HS-5 (cell line): ENCODE measurements around the gene RABEP1.
"Not testable (repeated sequence)": the region's sequence is repeated elsewhere in the genome, so short reads cannot be mapped to it uniquely, and the experiment has no call there.

Experiments
- DNase-seq: peaks from one replicate; pipeline ENCODE4 v3.0.0-alpha.2; 2012; ENCODE audit warnings: low read depth

RABEP1 gene

DNA sequence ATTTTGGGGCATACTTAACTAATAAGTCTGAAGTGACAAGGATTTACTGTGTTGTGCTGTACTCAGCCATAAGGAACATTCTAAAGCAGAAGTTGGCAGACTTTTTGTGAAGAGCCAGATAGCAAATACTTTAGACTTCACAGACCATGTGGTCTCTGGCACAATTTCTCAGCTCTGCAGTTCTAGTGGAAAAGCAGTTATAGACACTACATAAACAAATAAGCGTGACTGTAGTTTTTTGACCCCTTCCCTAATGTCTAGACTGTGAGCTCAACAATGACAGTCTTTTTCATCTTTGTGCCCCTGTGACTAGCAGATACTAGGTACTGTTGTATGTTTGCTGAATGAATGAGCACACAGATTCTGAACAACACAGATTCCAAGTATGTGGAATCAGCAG, 142.8 kb downstream of the RABEP1 start:
- no peak for DNase-seq

DNA sequence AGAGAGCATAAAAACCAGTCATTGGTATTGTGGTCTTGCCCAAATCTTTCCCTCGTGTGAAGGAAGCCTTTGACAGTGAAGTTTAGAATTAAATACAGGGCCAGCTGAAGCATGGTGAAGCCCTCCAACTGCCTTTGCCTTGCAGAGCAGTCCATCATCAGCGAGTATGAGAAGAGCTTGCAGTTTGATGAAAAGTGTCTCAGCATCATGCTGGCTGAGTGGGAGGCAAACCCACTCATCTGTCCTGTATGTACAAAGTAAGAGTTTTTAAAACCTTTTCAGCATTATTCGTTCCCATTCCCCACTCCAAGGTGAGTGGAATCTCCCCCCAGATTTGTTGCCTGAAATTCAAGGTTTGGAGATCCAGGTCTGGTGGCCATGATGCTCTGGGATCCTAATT, 143.7 kb downstream of the RABEP1 start:
- DNase-seq: no peak

DNA sequence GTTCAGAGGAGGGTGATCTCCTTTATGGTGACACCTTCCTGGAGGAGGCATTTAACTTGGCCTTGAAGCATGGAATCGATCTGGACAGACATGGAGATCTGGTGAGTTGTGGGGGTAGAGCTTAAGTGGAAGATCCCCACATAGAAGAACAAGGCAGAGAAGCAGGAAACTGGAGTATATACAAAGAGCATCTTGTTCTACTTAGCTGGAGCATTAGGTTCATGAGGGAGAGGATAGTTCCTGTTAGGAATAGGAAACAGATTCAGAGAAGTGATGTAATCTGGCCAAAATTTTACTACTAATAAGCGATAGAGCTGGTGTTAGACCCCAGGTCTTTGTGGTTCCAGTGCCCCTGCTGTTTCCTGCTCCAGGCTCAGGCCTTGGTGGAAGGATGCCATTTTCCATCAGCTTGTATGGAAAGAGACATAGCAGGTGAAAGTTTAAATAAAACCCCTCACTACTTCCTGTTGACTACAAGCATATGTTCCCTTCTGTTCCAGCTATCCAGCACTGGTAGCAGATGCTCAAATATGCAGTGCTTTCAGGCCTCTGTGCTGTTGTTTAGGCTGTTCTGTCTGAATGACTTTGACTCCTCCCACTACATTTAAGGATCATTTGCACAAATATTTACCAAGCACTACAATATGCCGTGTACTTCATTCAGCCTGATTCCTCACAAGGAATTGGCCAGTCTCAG, 147.3 kb downstream of the RABEP1 start:
- DNase-seq: no peak

DNA sequence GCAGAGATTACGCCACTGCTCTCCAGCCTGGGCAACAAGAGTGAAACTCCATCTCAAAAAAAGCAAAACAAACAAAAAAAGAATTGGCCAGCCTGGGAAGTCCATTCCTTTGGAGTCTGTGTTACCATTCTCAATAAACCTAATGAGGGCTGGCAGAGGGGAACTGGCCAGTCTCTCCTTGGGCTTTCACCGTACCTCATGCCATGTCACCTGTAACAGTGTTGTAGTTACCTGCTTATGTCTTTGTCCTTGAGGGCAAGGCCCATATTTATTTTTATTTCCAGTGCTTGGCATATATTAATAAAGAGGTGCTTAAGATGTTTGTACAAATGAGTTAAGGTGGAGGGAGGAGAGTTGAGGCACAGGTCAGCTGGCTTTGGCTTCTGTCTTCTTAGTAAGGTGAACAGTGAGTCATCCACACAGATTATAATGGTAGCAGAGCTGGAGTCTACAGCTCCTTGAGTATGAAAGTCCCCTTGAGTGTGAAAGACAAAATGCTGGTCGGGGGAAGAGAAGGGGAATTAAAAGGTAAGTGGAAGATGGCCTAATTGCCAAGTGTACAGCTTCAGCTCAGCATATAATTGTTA, 148.4 kb downstream of the RABEP1 start:
- no peak for DNase-seq

DNA sequence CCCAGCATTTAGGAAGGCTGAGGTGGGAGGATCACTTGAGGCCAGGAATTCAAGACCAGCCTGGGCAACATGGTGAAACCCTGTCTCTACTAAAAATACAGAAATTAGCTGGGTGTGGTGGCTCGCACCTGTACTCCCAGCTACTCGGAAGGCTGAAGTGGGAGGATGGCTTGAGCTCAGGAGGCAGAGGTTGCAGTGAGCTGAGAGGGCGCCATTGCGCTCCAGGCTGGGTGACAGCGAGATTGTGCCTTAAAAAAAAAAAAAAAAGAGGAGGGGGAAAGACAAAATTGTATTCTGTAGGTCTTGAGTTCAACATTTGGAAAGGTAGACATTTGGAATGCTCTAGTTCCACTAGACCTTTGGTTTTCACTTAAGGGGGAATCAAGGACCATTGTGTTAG, 149.2 kb downstream of the RABEP1 start:
- DNase-seq: not testable (repeated sequence)

DNA sequence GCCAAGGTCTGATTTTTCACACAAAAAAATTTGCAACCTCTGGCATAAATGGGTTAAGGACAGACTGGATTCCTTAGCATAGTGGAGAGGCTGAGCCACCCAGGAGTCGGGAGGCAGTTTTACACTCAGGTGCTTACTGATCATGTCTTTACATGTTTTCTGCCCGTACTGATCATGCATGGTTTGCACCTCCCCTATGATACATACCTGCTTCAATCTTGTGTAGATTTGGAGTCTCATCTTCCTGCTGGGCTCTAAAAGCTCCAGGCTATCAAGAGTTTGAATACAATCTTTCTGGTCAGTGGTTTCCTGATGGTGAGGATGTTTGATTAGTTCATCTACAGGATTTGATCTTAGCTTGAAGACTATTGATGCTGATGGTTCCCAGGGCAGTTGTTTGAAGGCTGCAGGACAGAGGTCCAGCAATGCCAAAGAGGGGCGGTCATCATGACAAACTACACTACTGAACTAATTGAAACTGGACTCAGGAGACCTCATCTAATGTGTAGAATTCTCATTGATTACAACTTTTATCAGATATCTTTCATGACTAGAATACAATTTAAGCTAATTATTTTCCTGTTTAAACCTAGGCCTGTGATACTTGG, 150.0 kb downstream of the RABEP1 start:
- no peak for DNase-seq

DNA sequence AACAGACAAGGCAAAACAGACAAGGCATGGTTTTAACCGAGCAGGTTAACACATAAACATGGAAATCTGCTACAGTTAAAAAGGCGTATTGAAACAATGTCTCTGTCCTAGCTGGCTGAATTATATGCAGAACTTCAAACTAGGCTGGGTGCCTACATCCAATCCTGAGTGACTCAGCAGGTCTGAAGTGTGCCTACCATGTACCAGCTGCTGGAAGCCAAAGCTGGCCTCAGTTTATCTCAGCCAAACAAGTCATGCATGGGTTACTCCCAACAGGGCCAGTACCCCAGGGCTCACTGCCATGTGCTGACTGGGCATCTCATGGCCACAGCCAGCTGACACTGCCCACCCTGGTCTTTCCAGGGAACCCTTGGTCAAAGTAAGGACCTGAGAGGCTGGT, 152.9 kb downstream of the RABEP1 start:
- no peak for DNase-seq
